Heart left ventricle (tissue), 16 donors: ENCODE results near the gene GABBR2. TPM values are rescaled to one million over a fixed set of nuclear protein-coding genes. Genes with fewer than 3 reads are reported as not detected.

Experiments
- ATAC-seq, 4 donors: fragments of 200-7000 bp; cut with Tn5 transposase; one replicate each; pipeline ENCODE4 v1.9.1; 2020 to 2022; ENCODE audit warnings: moderate library complexity in 4 of 4, mild to moderate bottlenecking in 3 of 4, moderate number of reproducible peaks in 1 of 4
- DNase-seq, 5 donors: peaks; one replicate each; pipeline ENCODE4 v3.0.0-alpha.2; 2020
- H3K27ac ChIP-seq, 12 donors: fragments of 200-600 bp; sonication (generic) in 4 of 12; one replicate each; pipeline versions ENCODE4 v1.5.0 to v1.8.0; 2016 to 2022; ENCODE audit warnings: mild to moderate bottlenecking in 2 of 12
- H3K27me3 ChIP-seq, 9 donors: fragments of 200-600 bp; sonication (generic) in 2 of 9; one replicate each; pipeline versions ENCODE4 v1.5.1 to v1.8.0; 2016 to 2022; ENCODE audit warnings: mild to moderate bottlenecking in 3 of 9
- H3K36me3 ChIP-seq, 9 donors: fragments of 200-600 bp; sonication (generic) in 2 of 9; one replicate each; pipeline versions ENCODE4 v1.5.0 to v1.8.0; 2018 to 2022; ENCODE audit warnings: mild to moderate bottlenecking in 2 of 9
- H3K4me1 ChIP-seq, 12 donors: fragments of 200-600 bp; sonication (generic) in 4 of 12; one replicate each; pipeline versions ENCODE4 v1.5.0 to v1.8.0; 2016 to 2022; ENCODE audit warnings: mild to moderate bottlenecking in 3 of 12
- H3K4me3 ChIP-seq, 12 donors: fragments of 200-600 bp; sonication (generic) in 4 of 12; one replicate each; pipeline versions ENCODE4 v1.5.0 to v1.8.0; 2017 to 2022; ENCODE audit warnings: mild to moderate bottlenecking in 9 of 12, moderate library complexity in 4 of 12
- H3K9me3 ChIP-seq, 12 donors: fragments of 200-600 bp; sonication (generic) in 4 of 12; one replicate each; pipeline versions ENCODE4 v1.5.0 to v1.8.0; 2016 to 2022; ENCODE audit warnings: mild to moderate bottlenecking in 1 of 12
- CTCF ChIP-seq, 12 donors: fragments of 200-600 bp; sonication (generic) in 4 of 12; IDR thresholded peaks; one replicate each; pipeline versions ENCODE4 v1.5.0 to v1.8.0; 2018 to 2022; ENCODE audit warnings: antibody characterized with exemption in 12 of 12, mild to moderate bottlenecking in 5 of 12
- POLR2A ChIP-seq, 2 donors: fragments of 450-650 bp; IDR thresholded peaks; one replicate each; pipeline ENCODE4 v1.6.1; 2017; ENCODE audit warnings: antibody characterized with exemption in 2 of 2, mild to moderate bottlenecking in 2 of 2, moderate library complexity in 2 of 2
- WGBS, 4 donors: extraction: QIAGEN DNeasy Blood & Tissue Kit in 2 of 4; methylation state at CpG; one replicate each; pipeline versions ENCODE4 v1.1.5 to v1.1.7; 2013 to 2018; 5-methylcytosine and 5-hydroxymethylcytosine counted together
- intact Hi-C, 10 donors: fragments of 100-400 bp; cut with DNase I; formaldehyde crosslinking; loops; one replicate each; pipeline versions ENCODE4 v1.11.1 to v1.14.2; 2022
- polyA plus RNA-seq, 2 donors: library from polyadenylated mRNA; stranded (reverse); fragments of 200-250 nt; gene quantifications; one replicate each; pipeline ENCODE4 v1.2.3, GENCODE V29; 2013
- total RNA-seq, 9 donors: library from RNA; depleted of rRNA in 2 of 9; stranded (reverse); fragments of >200 nt in 2 of 9; fragmentation: NEBNext Ultra II Directional in 3 of 9; extraction: Animal tissue kit (Norgen Biotek cat#: 25700) in 3 of 9; gene quantifications; one replicate each; pipeline versions ENCODE4 v1.1.0 to v1.2.4, GENCODE V29; 2016 to 2023
- donor health status: ischemic (EF 13 %, LVEDD 7.1; RV severe dilation, severe dysfunction).
- donor health status: healthy with polysubstance abuse.
- donor health status: DM: no; HTN: yes; CAD: no.
- donor health status: DM: no; HTN: no; CAD: no.
- donor health status: ischemic (EF 25% LVEDD 6.9; RV normal size, moderate dysfunction).
- donor health status: ischemic (EF 25% LVEDD 5.7; RV mildly dilated, moderate dysfunction).
- donor health status: healthy.
- donor health status: DM: yes; HTN: yes; CAD: no.
- donor health status: ischemic (EF 35%, LVEDD 5.7; RV mildly dilated, moderate dysfunction).
- donor health status: nonischemic (EF 11% LVEDD 7.7; RV severe dilation, severe dysfunction).
- donor health status: DM: yes; HTN: yes; CAD: no.
- donor health status: PGD.
- donor health status: ischemic (EF 29% LVEDD 5.4; RV normal size, mild dysfunction).
- donor health status: nonischemic (EF 23%, LVEDD 6.1; RV moderate dilation, normal function).

GABBR2 gene
- total and polyA plus RNA-seq, 11 donors, result 0.11 to 3.4 (median 0.58) TPM

- WGBS, 4 donors, result 88 to 92% (median 90%) methylated on average over 6 of the region's 6 CpGs
- TF ChIP-seq POLR2A (IDR thresholded peaks at IDR 0.05) (no peak), CTCF (IDR thresholded peaks at IDR 0.05) (no peak)
- no peak overlapping the region for H3K27ac ChIP-seq
- no peak overlapping the region for H3K4me3 ChIP-seq
- no peaks in the 10 kb centered on the region for H3K9me3 ChIP-seq
- intact Hi-C loops, result no loop called here
- DNase-seq, result no peak
- H3K27me3 ChIP-seq, result peaks cover 0 to 6% (median 0%) of the 10 kb centered on the region in 9 donors
- no peaks in the 10 kb centered on the region for H3K36me3 ChIP-seq
- ATAC-seq, result no peak
- peaks cover 0 to 3% (median 0%) of the 10 kb centered on the region in 12 donors for H3K4me1 ChIP-seq
These were observed 305.0 kb downstream of the GABBR2 start for GRCh38 chr9:98403715-98404114.

DNA sequence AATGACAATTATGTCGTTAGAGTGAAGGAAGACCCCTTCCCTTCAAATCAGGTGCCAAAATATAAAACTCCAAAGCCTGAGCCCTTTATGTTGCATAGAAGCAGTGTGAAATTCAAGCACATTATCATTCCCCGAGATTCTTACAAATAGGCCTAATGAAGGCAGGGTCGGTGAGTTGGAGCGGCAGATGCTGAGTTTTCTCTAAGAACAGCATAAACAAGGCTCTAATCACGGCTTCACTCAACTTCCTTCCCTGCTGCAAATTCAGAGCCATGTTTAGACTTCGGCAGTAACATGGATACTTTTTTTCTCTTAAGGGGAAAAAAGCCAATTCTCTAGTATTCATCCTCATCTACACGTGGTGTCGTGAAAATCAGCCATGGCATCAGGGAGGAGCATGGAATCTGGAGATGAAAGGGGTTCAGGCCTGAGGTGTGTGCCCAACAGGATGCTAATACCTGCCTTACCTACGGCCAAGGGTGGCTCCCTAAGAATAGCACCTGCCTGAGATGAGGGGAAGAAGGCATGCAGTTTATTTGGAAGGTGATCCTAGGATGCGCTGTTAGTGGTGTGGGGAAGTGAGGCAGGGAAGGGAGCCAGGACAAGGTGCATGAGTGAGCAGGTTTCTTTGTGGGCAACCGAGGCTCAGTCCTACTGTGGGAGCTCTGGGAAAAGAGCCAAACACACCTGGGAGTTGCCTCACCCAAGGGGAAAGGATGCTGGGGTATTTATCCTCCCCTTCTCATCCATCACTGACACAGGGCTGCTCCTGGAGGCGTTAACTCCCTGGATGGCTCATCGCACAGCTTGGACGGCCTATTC is 306.5 kb downstream of the GABBR2 start:
- H3K4me1 ChIP-seq, result peaks cover 0 to 3% (median 0%) of the 10 kb centered on the region in 12 donors
- H3K27ac ChIP-seq, result peak overlapping the region in 2 of 12 donors; percentile 34 to 38
- no peaks in the 10 kb centered on the region for H3K9me3 ChIP-seq
- no peak for TF ChIP-seq CTCF (IDR thresholded peaks at IDR 0.05)
- H3K27me3 ChIP-seq, result peaks cover 0 to 20% (median 0%) of the 10 kb centered on the region in 9 donors
- DNase-seq (no peak), ATAC-seq (no peak)
- no peaks in the 10 kb centered on the region for H3K36me3 ChIP-seq
- WGBS, 4 donors, result 63 to 68% (median 65%) methylated on average over 14 of the region's 14 CpGs
- H3K4me3 ChIP-seq, result no peak overlapping the region
- intact Hi-C loops, result no loop called here

DNA sequence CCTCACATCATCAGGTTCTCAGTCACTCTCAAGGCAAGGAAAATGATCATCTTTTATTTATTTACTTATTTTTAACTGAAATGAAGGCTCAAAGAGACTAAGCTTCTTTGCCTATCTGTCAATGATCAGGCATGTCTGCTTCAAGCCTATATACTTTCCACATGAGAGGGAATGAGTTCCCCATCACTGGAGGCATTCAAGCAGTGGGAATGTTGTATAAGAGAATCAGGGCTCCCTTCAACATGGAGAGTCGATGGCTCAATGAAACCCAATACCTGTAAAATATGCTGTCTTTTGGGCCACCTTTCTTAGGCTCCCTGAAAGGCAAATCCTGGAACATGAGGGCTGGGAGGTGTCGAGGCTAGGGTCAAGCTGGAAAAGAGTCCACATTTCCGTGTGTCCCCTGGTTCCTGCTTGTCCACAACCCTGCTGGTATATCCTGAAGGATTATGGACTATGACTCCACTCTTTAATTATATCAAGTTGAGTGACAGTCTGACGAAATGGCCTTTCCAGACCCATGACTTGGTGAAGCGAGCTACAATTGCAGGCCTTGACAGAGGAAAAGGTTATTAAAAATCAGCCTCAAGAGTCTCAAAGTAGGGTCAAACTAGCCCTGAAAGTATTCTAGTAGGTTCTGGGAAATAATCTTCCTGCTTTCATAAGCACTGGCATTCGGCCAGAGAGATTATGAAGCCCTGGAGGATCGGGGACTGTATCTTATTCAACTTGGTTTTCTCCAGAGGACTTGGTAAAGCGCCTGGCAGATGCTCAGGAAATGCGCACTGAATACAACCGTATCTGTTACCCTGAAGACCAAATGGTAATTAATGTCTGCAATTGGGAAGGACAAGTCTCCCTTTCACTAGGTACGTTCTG is 307.4 kb downstream of the GABBR2 start:
- H3K27ac ChIP-seq, result peak overlapping the region in 3 of 12 donors; percentile 34 to 42 (median 38)
- peak in 2 of 4 donors; percentile 46 to 49 for ATAC-seq
- H3K27me3 ChIP-seq, result peaks cover 0 to 20% (median 0%) of the 10 kb centered on the region in 9 donors
- intact Hi-C loops, result no loop called here
- WGBS, 4 donors, result 40 to 49% (median 46%) methylated on average over 11 of the region's 11 CpGs
- no peaks in the 10 kb centered on the region for H3K9me3 ChIP-seq
- TF ChIP-seq CTCF (IDR thresholded peaks at IDR 0.05) (no peak), POLR2A (IDR thresholded peaks at IDR 0.05) (no peak)
- peaks cover 0 to 2% (median 0%) of the 10 kb centered on the region in 12 donors for H3K4me1 ChIP-seq
- peak in 2 of 5 donors; percentile 44 to 49 for DNase-seq
- H3K36me3 ChIP-seq, result no peaks in the 10 kb centered on the region
- no peak overlapping the region for H3K4me3 ChIP-seq
